H9 (cell line): ENCODE measurements around the gene ITGA1. TPM values are rescaled to one million over a fixed set of nuclear protein-coding genes. Genes with fewer than 3 reads are reported as not detected.

Source experiments
- DNase-seq: peaks from one replicate; pipeline ENCODE4 v3.0.0-alpha.2; 2017
- H2AFZ ChIP-seq: one replicate; pipeline ENCODE4 v1.6.1; 2013; ENCODE audit warnings: mild to moderate bottlenecking, low read length, control low read depth, moderate library complexity
- H2AK5ac ChIP-seq: 2 replicates; pipeline ENCODE4 v1.6.1; 2013; ENCODE audit warnings: low read length, control low read depth, mixed read lengths; ENCODE audit not compliant: insufficient read length
- H2BK120ac ChIP-seq: one replicate; pipeline ENCODE4 v1.6.1; 2013; ENCODE audit warnings: low read depth, mild to moderate bottlenecking, low read length, control low read depth, inconsistent platforms; ENCODE audit not compliant: poor library complexity, severe bottlenecking
- H2BK12ac ChIP-seq: 2 replicates; pipeline ENCODE4 v1.6.1; 2013; ENCODE audit warnings: low read length, control low read depth, mixed read lengths, low read depth; ENCODE audit not compliant: insufficient read length
- H2BK15ac ChIP-seq: 2 replicates; pipeline ENCODE4 v1.6.1; 2013; ENCODE audit warnings: low read depth, low read length, control low read depth
- H2BK20ac ChIP-seq: one replicate; pipeline ENCODE4 v1.6.1; 2013; ENCODE audit warnings: low read depth, mild to moderate bottlenecking, low read length, control low read depth, inconsistent platforms; ENCODE audit not compliant: poor library complexity, severe bottlenecking
- H2BK5ac ChIP-seq: 2 replicates; pipeline ENCODE4 v1.6.1; 2013; ENCODE audit warnings: low read length, control low read depth, mixed read lengths; ENCODE audit not compliant: insufficient read length
- H3K14ac ChIP-seq: 2 replicates; pipeline ENCODE4 v1.6.1; 2013; ENCODE audit warnings: low read length, control low read depth; ENCODE audit not compliant: insufficient read depth
- H3K18ac ChIP-seq: 2 replicates; pipeline ENCODE4 v1.6.1; 2013; ENCODE audit warnings: low read depth, mild to moderate bottlenecking, mixed read lengths, low read length, control low read depth; ENCODE audit not compliant: insufficient read length
- H3K23ac ChIP-seq: 2 replicates; pipeline ENCODE4 v1.6.1; 2013; ENCODE audit warnings: low read length, control low read depth, mixed read lengths, low read depth; ENCODE audit not compliant: insufficient read length
- H3K23me2 ChIP-seq: 2 replicates; pipeline ENCODE4 v1.6.1; 2013; ENCODE audit warnings: low read depth, mild to moderate bottlenecking, mixed read lengths, low read length, control low read depth; ENCODE audit not compliant: insufficient read length, poor library complexity, severe bottlenecking
- H3K27ac ChIP-seq: 2 replicates; pipeline ENCODE4 v1.5.1; 2013; ENCODE audit warnings: low read length, control low read depth, mixed read lengths, low read depth; ENCODE audit not compliant: insufficient read length
- H3K27me3 ChIP-seq: 2 replicates; pipeline ENCODE4 v1.6.1; 2013; ENCODE audit warnings: low read length, control low read depth, inconsistent platforms; ENCODE audit not compliant: insufficient read depth
- H3K4ac ChIP-seq: 2 replicates; pipeline ENCODE4 v1.6.1; 2013; ENCODE audit warnings: low read depth, mild to moderate bottlenecking, control low read depth, inconsistent platforms, low read length, moderate library complexity
- H3K4me1 ChIP-seq: 2 replicates; pipeline ENCODE4 v1.6.1; 2013; ENCODE audit warnings: low read length, control low read depth, inconsistent platforms; ENCODE audit not compliant: insufficient read depth
- H3K4me2 ChIP-seq: 2 replicates; pipeline ENCODE4 v1.6.1; 2013; ENCODE audit warnings: low read length, control low read depth, mixed read lengths; ENCODE audit not compliant: insufficient read length, insufficient read depth
- H3K56ac ChIP-seq: 2 replicates; pipeline ENCODE4 v1.6.1; 2013; ENCODE audit warnings: low read depth, mild to moderate bottlenecking, mixed read lengths, low read length, control low read depth; ENCODE audit not compliant: insufficient read length
- H3K79me1 ChIP-seq: 2 replicates; pipeline ENCODE4 v1.6.1; 2013; ENCODE audit warnings: low read depth, mild to moderate bottlenecking, moderate library complexity, low read length, control low read depth, inconsistent platforms; ENCODE audit not compliant: insufficient read depth, poor library complexity, severe bottlenecking
- H3K79me2 ChIP-seq: 2 replicates; pipeline ENCODE4 v1.6.1; 2013; ENCODE audit warnings: low read length, control low read depth, inconsistent platforms; ENCODE audit not compliant: insufficient read depth
- H3K9ac ChIP-seq: 2 replicates; pipeline ENCODE4 v1.6.1; 2013; ENCODE audit warnings: low read length, control low read depth, mixed read lengths; ENCODE audit not compliant: insufficient read length; ENCODE audit errors: extremely low read depth
- H3K9me3 ChIP-seq: one replicate; pipeline ENCODE4 v1.6.1; 2013; ENCODE audit warnings: low read depth, low read length, inconsistent platforms; ENCODE audit not compliant: control insufficient read depth
- H3T11ph ChIP-seq: one replicate; pipeline ENCODE4 v1.6.1; 2013; ENCODE audit warnings: mild to moderate bottlenecking, low read length, control low read depth, inconsistent platforms
- H4K20me1 ChIP-seq: one replicate; pipeline ENCODE4 v1.6.1; 2013; ENCODE audit not compliant: control insufficient read depth, insufficient read length, insufficient read depth
- H4K5ac ChIP-seq: 2 replicates; pipeline ENCODE4 v1.6.1; 2013; ENCODE audit warnings: low read depth, mild to moderate bottlenecking, mixed read lengths, low read length, control low read depth; ENCODE audit not compliant: insufficient read length
- H4K8ac ChIP-seq: replicated peaks from 2 replicates; pipeline ENCODE4 v1.6.1; 2013; ENCODE audit warnings: low read length, control low read depth, mixed read lengths, low read depth; ENCODE audit not compliant: insufficient read length
- H4K91ac ChIP-seq: 2 replicates; pipeline ENCODE4 v1.6.1; 2013; ENCODE audit warnings: low read depth, mild to moderate bottlenecking, moderate library complexity, mixed read lengths, low read length, control low read depth; ENCODE audit not compliant: insufficient read length
- H3K27ac Mint-ChIP-seq, 3 experiments: 2 replicates in 2 of 3; 3 replicates in 1 of 3; pipeline ENCODE4 v1.8.0; 2020 to 2021; ENCODE audit warnings: mixed read lengths in 3 of 3, mild to moderate bottlenecking in 1 of 3, moderate library complexity in 1 of 3
- H3K27me3 Mint-ChIP-seq: 2 replicates; pipeline ENCODE4 v1.8.0; 2021; ENCODE audit warnings: low read depth, mild to moderate bottlenecking, moderate library complexity, mixed read lengths
- H3K36me3 Mint-ChIP-seq, 3 experiments: 2 replicates in 2 of 3; 3 replicates in 1 of 3; pipeline ENCODE4 v1.8.0; 2020 to 2021; ENCODE audit warnings: low read depth in 3 of 3, mixed read lengths in 3 of 3; ENCODE audit not compliant: insufficient read depth in 1 of 3
- H3K4me1 Mint-ChIP-seq, 2 experiments: 2 replicates each; pipeline ENCODE4 v1.8.0; 2020; ENCODE audit warnings: mixed read lengths in 2 of 2
- H3K4me3 Mint-ChIP-seq, 2 experiments: 2 replicates in 1 of 2; 3 replicates in 1 of 2; pipeline ENCODE4 v1.8.0; 2020 to 2021; ENCODE audit warnings: mild to moderate bottlenecking in 2 of 2, mixed read lengths in 2 of 2, moderate library complexity in 1 of 2
- H3K9me3 Mint-ChIP-seq, 2 experiments: 2 replicates in 1 of 2; 3 replicates in 1 of 2; pipeline ENCODE4 v1.8.0; 2020; ENCODE audit warnings: mild to moderate bottlenecking in 2 of 2, mixed read lengths in 2 of 2, moderate library complexity in 1 of 2
- CTCF ChIP-seq: fragments of 200-600 bp; sonication (generic); conservative IDR thresholded peaks from 3 replicates; pipeline ENCODE4 v1.8.0; 2021; ENCODE audit warnings: antibody characterized with exemption, mild to moderate bottlenecking
- WGBS: extraction: QIAGEN DNeasy Blood & Tissue Kit; methylation state at CpG from one replicate; pipeline ENCODE4 v1.1.7; 2013; ENCODE audit warnings: missing lambda C conversion rate, low lambda C conversion rate, mixed read lengths; ENCODE audit not compliant: insufficient read length; ENCODE audit errors: extremely low coverage; 5-methylcytosine and 5-hydroxymethylcytosine counted together
- total RNA-seq: library from RNA; stranded (reverse); gene quantifications from 2 replicates; pipeline ENCODE4 v1.2.1, GENCODE V29; 2021

The ITGA1 gene
- total RNA-seq, 1 experiment from 2014 or later: 3.9 TPM

GRCh38 chr5:52981507-52981906 lies 193.8 kb downstream of the ITGA1 start:
- Histone ChIP-seq H3K23ac (no peak overlapping the region), H2BK5ac (no peak overlapping the region), H2BK12ac (no peak overlapping the region), H3K56ac (no peak overlapping the region), H4K5ac (no peak overlapping the region), H3K79me1 (no peaks in the 10 kb centered on the region), H3K27me3 (no peaks in the 10 kb centered on the region), H3K23me2 (no peaks in the 10 kb centered on the region), H2BK15ac (no peak overlapping the region), H2AK5ac (no peak overlapping the region), H4K8ac (no peak overlapping the region), H4K20me1 (no peaks in the 10 kb centered on the region), H2BK20ac (no peak overlapping the region), H2BK120ac (no peak overlapping the region), H3K27ac (no peak overlapping the region), H3T11ph (no peak overlapping the region), H3K18ac (no peak overlapping the region), H2AFZ (no peak overlapping the region), H3K4me1 (no peaks in the 10 kb centered on the region), H3K9me3 (no peaks in the 10 kb centered on the region), H3K9ac (no peak overlapping the region), H3K4ac (no peak overlapping the region), H3K14ac (no peak overlapping the region), H4K91ac (no peak overlapping the region), H3K4me2 (no peak overlapping the region), H3K79me2 (no peaks in the 10 kb centered on the region)
- peaks cover 0 to 10% of the 10 kb centered on the region in 2 experiments; a peak in 2 of 4 replicates for H3K4me1 Mint-ChIP-seq
- no peak for TF ChIP-seq CTCF
- H3K4me3 Mint-ChIP-seq: no peak overlapping the region
- WGBS: no CpG with 5 or more reads among the region's 4 CpGs
- H3K27ac Mint-ChIP-seq: no peak overlapping the region; a peak in 1 of 7 replicates
- peaks cover 4 to 8% (median 7%) of the 10 kb centered on the region in 3 experiments; a peak in 5 of 7 replicates for H3K36me3 Mint-ChIP-seq
- peaks cover 13 to 15% of the 10 kb centered on the region in 2 experiments for H3K9me3 Mint-ChIP-seq
- H3K27me3 Mint-ChIP-seq: no peaks in the 10 kb centered on the region
- DNase-seq: no peak
